Mesenteric fat pad (tissue), 1 donor: Measurements from ENCODE around the gene IMPDH1. TPM values are rescaled to one million over a fixed set of nuclear protein-coding genes. Genes with fewer than 3 reads are reported as not detected.

Source experiments
- DNase-seq: peaks from one replicate; pipeline ENCODE4 v3.0.0-alpha.2; 2020; ENCODE audit warnings: low spot score
- total RNA-seq: library from RNA; stranded (reverse); fragmentation: NEBNext Ultra II Directional; extraction: Animal tissue kit (Norgen Biotek cat#: 25700); gene quantifications from one replicate; pipeline ENCODE4 v1.2.1, GENCODE V29; 2021
- donor health status: DM: yes; HTN: yes; CAD: no.

The IMPDH1 gene
- total RNA-seq, 1 donor from 2014 or later: 146 TPM

DNA sequence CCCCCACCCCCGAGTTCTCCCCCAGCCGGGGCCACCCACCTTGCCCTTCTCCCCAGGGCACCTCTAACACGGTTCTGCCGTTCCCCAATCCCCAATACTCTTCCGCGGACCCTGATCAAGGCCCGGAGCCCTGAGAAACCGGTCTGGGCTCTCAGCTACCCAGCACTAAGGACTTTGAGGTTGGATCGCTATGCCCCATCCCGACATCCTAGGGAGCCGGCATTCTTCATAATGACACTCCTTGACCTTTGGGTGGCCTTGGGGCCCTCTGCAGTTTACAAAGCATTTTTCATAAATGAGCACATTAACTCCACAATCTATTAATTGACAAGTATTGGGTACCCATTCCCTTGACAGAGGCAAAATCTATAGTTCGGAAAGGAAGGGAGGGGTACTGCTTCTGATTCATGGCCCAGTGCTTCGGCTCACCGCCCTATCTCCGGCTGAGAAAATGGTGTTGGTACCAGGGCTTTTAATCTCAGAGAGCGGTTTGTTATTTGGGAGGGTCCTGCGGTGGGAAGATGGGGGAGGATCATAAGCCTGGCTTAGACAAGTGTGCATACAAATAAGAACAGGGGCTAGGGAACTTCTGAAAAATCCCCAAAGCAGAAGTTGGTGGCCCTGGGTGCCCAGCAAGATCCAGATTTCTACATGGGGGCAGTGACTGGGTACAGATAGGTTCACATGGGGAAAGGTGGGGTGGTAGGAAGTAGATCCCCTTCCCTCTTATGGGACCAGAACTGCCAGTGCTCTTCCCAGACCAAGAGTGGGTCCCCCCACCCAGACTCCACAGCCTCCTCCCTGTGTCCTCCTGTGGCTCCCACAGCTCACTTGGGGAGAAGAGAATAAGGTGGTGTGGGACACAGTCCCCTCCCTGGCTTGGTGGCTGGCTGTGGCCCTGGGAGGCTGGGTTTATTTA is 3.2 kb downstream of the IMPDH1 start:
- no peak for DNase-seq

DNA sequence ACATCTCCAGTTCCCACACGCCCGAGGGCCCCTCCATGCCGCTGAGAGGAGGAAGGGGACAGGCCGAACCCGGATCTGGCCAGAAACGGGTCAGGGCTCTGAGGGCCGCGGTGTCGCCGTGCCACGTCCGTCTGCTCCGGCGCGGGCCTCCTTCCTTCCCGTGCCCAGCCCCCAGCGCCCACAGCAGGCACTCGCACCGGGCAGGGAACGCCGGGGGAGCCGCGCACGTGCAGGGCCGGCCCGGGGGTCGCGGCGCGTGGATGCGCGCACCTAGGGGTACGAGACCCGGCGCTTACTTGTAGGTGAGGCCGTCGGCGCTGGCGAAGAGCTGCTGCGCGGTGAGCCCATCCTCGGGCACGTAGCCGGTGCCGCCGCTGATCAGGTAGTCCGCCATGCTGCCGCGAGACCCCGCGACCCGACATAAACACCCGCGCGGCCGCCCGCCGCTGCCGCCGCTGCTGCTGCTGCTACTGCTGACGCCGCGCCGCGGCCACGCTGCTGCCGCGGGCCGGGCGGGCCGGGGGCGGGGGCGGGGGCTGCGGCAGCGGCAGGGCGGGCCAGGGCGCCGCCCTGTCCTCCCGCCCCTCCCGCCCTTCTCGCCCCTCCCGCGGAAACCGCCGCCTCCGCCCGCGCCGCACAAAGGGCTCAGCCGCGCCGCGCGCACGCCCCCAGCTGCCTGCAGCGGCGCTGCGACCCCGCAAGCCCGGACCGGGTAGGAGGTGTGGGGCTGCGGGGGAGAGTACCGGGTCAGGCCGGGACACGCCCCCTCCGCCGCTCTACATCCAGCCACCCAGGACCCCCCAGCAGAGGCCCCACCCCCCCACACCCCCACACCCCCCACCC is 4.1 kb downstream of the IMPDH1 start:
- DNase-seq: no peak

DNA sequence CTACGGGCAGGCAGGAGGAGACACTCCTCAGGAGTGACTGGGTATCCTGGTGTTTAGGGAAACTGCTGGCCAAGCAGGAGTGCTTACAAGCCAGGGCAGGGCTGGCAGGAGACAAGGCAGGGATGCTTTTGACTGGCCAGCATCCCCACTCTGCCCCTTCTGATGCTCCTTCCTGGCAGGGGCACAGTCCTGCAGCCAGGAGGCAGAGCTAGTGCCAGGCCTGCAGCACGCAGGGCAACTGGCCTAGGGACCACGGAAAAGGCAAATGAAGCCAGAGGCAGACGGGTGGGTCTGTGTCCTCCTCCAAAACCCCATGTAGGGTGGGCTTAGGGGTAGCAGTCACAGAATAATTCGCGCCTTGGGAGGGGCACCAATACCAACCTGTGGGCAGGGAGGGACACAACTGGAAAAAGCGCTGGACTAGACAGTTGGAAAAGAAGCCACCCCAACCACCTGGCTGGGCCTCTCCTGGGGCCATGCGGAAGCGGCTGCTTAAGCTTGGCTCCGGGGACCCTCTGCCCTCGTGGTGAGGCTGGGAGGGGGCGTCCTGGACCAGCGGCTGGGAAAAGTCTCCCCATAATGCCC is 4.8 kb downstream of the IMPDH1 start:
- DNase-seq: no peak

GRCh38 chr7:128404143-128404681 is 5.6 kb downstream of the IMPDH1 start:
- no peak for DNase-seq

DNA sequence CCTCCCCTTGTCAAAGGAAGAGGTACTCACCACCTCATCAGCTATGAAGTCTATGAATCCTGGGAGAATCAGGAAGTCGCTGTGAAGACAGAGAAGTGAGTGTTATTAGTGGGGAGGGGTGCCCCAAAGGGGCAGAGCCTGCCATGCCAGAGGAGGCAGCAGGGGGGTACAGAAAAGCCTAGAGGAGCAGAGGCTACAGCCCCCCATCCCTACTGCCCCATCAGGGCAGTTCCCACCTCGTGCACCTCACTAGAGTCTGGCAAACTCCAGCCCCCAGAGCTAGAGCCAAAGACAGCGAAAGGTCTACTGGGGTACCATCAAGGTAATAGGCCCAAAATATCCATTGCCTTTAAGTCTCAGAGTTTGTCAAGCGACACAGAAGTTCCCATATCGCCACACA is 6.1 kb downstream of the IMPDH1 start:
- DNase-seq: no peak

GRCh38 chr7:128402356-128402755 is 7.4 kb downstream of the IMPDH1 start:
- DNase-seq: no peak

DNA sequence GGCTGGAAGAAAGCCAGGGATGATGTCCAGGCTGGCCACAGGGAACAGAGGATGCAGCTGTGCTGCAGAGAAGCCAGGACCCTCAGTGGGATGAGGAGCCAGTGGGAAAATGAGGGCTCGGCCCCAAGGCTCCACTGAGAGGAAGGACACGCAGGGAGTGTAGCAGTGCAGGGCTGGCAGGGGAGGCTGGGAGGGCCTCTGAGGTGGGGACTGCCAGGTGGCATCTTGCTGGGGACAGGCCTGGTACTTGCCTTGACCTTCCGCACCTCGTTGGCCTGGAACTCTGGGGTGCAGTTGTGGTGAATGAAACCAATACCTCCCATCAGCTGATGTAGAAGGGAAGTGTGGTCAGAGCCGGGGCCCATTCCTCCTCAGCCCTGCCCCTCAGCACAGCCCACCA is 9.2 kb downstream of the IMPDH1 start:
- DNase-seq: no peak

GRCh38 chr7:128399991-128400390 is 9.8 kb downstream of the IMPDH1 start:
- no peak for DNase-seq

GRCh38 chr7:128398841-128399135 is 11.0 kb downstream of the IMPDH1 start:
- DNase-seq: no peak

- no peak for DNase-seq
Measured at GRCh38 chr7:128398016-128398840, 11.6 kb downstream of the IMPDH1 start.

DNA sequence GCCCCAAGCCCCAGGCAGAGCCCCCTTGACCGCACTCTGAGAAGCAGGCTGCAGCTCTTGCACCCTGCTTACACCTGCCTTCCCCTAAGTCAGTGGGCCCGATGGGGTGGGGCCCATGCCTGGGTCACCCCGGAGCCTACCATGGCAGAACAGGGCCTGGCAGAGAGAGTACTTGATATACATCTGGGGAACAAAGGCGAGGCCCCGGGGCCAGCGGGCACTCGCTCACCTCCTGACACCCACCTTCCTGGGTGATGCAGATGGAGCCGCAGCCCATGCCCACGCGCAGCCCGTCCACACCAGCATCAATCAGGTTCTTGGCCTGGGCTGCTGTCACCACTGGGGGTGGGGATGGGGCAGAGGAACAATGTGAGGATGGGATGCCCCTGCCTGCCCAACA is 13.4 kb downstream of the IMPDH1 start:
- no peak for DNase-seq

- DNase-seq: no peak
Measured at GRCh38 chr7:128395748-128396147, 14.0 kb downstream of the IMPDH1 start.

DNA sequence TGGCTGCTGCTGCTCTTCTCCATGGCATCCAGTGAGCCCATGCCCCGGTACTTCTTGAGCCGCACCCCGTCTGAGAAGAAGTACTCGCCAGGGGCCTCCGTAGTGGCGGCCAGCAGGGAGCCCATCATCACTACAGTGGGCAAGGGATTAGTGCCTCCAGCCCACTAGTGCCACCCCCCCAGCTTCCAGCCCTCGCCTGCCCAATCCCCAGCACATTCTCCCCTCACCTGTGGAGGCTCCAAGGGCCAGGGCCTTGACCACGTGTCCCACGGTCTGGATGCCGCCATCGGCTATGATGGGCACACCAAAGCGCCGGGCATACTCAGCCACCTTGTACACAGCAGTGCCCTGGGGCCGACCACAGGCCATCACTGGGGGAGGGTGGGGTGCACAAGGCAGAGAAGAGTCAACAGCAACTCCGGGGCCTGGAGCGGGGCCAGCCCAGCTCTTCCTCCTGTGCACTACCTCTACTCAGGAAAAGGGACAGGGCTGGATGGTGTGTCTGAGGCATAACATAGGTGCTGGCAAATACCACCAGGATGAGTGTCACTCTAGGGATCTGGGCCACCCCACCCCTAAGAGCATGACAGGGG is 14.8 kb downstream of the IMPDH1 start:
- no peak for DNase-seq

- no peak for DNase-seq
Measured at GRCh38 chr7:128393526-128394330, 16.1 kb downstream of the IMPDH1 start.

DNA sequence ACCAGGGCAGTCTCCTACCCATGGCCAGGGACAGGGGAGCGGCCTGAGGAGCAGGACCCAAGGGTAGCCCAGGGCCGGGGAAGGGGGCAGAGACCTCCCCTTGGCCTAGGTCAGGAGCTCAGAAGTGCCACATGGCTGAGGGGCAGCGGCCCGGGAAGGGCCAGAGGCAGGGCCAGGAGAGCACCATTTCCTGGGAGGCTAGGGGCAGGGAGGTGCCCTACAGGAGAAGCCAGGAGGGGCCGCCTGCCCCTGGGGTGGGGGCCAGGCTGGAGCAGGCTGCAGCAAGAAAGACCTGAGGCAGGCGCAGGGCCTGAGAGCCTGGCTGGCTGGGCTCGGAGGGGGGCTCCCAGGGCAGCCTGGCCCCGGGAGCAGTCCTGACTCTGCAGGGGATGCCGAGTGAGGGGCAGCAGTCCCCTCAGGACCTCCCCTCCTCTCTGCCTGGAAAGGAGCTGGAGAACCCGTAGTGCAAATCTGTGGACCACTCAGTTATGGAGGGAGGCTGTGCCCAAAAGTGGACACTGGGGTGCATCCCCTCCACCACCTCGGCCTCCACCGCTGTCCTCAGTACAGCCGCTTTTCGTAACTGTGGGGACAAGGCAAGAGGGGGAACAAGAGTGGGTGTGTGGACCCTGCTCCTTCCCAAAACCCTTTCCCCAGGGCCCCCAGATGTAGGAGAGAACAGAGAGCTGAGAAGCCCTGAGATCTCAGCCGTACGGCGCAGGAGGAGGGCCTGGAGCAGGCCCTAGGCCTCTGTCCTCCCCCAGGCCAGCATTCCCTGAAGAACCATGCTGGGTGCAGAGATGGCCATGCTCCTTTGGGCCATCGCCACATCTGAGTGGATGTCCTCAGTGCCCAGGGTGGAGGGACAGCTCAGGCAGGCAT is 17.1 kb downstream of the IMPDH1 start:
- DNase-seq: no peak

- no peak for DNase-seq
Measured at GRCh38 chr7:128391805-128392204, 18.0 kb downstream of the IMPDH1 start.

- DNase-seq: no peak
Measured at GRCh38 chr7:128390871-128391565, 18.8 kb downstream of the IMPDH1 start.
